Measurements from ENCODE around the gene NR6A1. TPM values are rescaled to one million over a fixed set of nuclear protein-coding genes. Genes with fewer than 3 reads are reported as not detected.

The NR6A1 gene
- total RNA-seq, 6 donors from 2014 or later: 4.2 to 34.6 (median 8.2) TPM

GRCh38 chr9:124758691-124759090 is 12.4 kb downstream of the NR6A1 start:
- Histone ChIP-seq H3K9me3 (no peaks in the 10 kb centered on the region), H3K27me3 (no peaks in the 10 kb centered on the region), H3K27ac (peak overlapping the region in 2 of 4 donors; percentile 18 to 52), H3K36me3 (no peaks in the 10 kb centered on the region), H3K4me1 (peaks cover 0 to 13% (median 9%) of the 10 kb centered on the region in 4 donors), H3K4me3 (no peak overlapping the region)
- no peak for TF ChIP-seq POLR2AphosphoS5 (IDR thresholded peaks at IDR 0.05)
- TF ChIP-seq CTCF (IDR thresholded peaks at IDR 0.05): no peak
- no peak for TF ChIP-seq EP300 (IDR thresholded peaks at IDR 0.05)
- TF ChIP-seq POLR2A (IDR thresholded peaks at IDR 0.05): no peak
- DNase-seq: no peak
- no peak for ATAC-seq (ENCODE audit: low FRiP score in 2 of 2)

- Histone ChIP-seq H3K27ac (peak overlapping the region in 2 of 4 donors; percentile 18 to 52), H3K9me3 (no peaks in the 10 kb centered on the region), H3K27me3 (no peaks in the 10 kb centered on the region), H3K4me3 (no peak overlapping the region), H3K36me3 (no peaks in the 10 kb centered on the region), H3K4me1 (peaks cover 0 to 13% (median 9%) of the 10 kb centered on the region in 4 donors)
- ATAC-seq (ENCODE audit: low FRiP score in 2 of 2) (peak in 1 of 2 donors; percentile 69), DNase-seq (peak in 1 of 2 donors; percentile 54)
- TF ChIP-seq POLR2AphosphoS5 (IDR thresholded peaks at IDR 0.05) (no peak), EP300 (IDR thresholded peaks at IDR 0.05) (no peak), POLR2A (IDR thresholded peaks at IDR 0.05) (no peak), CTCF (IDR thresholded peaks at IDR 0.05) (no peak)
- 15 to 30% methylated on average over 3 of the region's 3 CpGs for WGBS, 2 donors
Measured at GRCh38 chr9:124758061-124758460, 13.1 kb downstream of the NR6A1 start.

GRCh38 chr9:124757616-124758015 is 13.5 kb downstream of the NR6A1 start:
- H3K9me3 ChIP-seq: no peaks in the 10 kb centered on the region
- no peaks in the 10 kb centered on the region for H3K27me3 ChIP-seq
- H3K4me3 ChIP-seq: no peak overlapping the region
- no peak for ATAC-seq (ENCODE audit: low FRiP score in 2 of 2)
- H3K36me3 ChIP-seq: no peaks in the 10 kb centered on the region
- H3K27ac ChIP-seq: peak overlapping the region in 2 of 4 donors; percentile 18 to 52
- H3K4me1 ChIP-seq: peaks cover 0 to 13% (median 9%) of the 10 kb centered on the region in 4 donors
- WGBS, 2 donors: 28 to 34% methylated on average over 6 of the region's 6 CpGs
- DNase-seq: no peak
- TF ChIP-seq CTCF (IDR thresholded peaks at IDR 0.05) (no peak), POLR2A (IDR thresholded peaks at IDR 0.05) (no peak), EP300 (IDR thresholded peaks at IDR 0.05) (no peak), POLR2AphosphoS5 (IDR thresholded peaks at IDR 0.05) (no peak)

GRCh38 chr9:124756011-124756410 is 15.1 kb downstream of the NR6A1 start:
- Histone ChIP-seq H3K36me3 (no peaks in the 10 kb centered on the region), H3K4me1 (peaks cover 0 to 13% (median 9%) of the 10 kb centered on the region in 4 donors), H3K27ac (no peak overlapping the region), H3K4me3 (no peak overlapping the region), H3K27me3 (no peaks in the 10 kb centered on the region), H3K9me3 (no peaks in the 10 kb centered on the region)
- TF ChIP-seq POLR2AphosphoS5 (IDR thresholded peaks at IDR 0.05) (no peak), POLR2A (IDR thresholded peaks at IDR 0.05) (no peak), EP300 (IDR thresholded peaks at IDR 0.05) (no peak), CTCF (IDR thresholded peaks at IDR 0.05) (no peak)
- DNase-seq: no peak
- 97% methylated on average over 2 of the region's 2 CpGs for WGBS, 2 donors
- no peak for ATAC-seq (ENCODE audit: low FRiP score in 2 of 2)

GRCh38 chr9:124755061-124755460 is 16.1 kb downstream of the NR6A1 start:
- 68 to 72% methylated on average over 3 of the region's 3 CpGs for WGBS, 2 donors
- no peak for TF ChIP-seq POLR2A (IDR thresholded peaks at IDR 0.05)
- no peak for TF ChIP-seq EP300 (IDR thresholded peaks at IDR 0.05)
- TF ChIP-seq CTCF (IDR thresholded peaks at IDR 0.05): no peak
- TF ChIP-seq POLR2AphosphoS5 (IDR thresholded peaks at IDR 0.05): no peak

More at GRCh38 chr9:124755061-124755460, 16.1 kb downstream of the NR6A1 start:
- H3K27me3 ChIP-seq: no peaks in the 10 kb centered on the region
- H3K4me3 ChIP-seq: no peak overlapping the region
- H3K9me3 ChIP-seq: no peaks in the 10 kb centered on the region
- no peaks in the 10 kb centered on the region for H3K36me3 ChIP-seq
- DNase-seq: no peak
- no peak overlapping the region for H3K27ac ChIP-seq
- no peak for ATAC-seq (ENCODE audit: low FRiP score in 2 of 2)
- H3K4me1 ChIP-seq: peaks cover 0 to 13% (median 9%) of the 10 kb centered on the region in 4 donors
